NCI-H1105 (cell line): ENCODE measurements around the gene BAIAP2L2.
A peak's percentile ranks its signal among the peaks of the same experiment; 100 is the strongest.
"Not testable (repeated sequence)": the region's sequence is repeated elsewhere in the genome, so short reads cannot be mapped to it uniquely, and the experiment has no call there.

Experiments
- DNase-seq: peaks from one replicate; lab custom pipeline; 2025; lab: John Stamatoyannopoulos, UW

Gene BAIAP2L2

DNA sequence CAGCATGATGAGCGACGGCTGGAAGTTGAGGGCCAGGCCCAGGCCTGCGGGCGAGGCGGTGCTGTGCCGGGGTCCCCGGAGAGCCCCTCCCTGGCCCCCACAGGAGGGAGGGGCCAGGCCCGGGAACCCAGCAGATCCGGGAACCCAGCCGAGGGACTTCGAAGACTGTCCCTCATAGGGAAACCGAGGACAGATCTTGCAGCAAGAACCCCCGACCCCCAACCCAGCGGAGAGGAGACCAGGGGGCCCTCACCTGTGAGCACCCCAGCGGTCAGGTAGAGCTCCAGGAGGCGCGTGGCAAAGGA lies 28.9 kb downstream of the BAIAP2L2 start:
- no peak for DNase-seq

DNA sequence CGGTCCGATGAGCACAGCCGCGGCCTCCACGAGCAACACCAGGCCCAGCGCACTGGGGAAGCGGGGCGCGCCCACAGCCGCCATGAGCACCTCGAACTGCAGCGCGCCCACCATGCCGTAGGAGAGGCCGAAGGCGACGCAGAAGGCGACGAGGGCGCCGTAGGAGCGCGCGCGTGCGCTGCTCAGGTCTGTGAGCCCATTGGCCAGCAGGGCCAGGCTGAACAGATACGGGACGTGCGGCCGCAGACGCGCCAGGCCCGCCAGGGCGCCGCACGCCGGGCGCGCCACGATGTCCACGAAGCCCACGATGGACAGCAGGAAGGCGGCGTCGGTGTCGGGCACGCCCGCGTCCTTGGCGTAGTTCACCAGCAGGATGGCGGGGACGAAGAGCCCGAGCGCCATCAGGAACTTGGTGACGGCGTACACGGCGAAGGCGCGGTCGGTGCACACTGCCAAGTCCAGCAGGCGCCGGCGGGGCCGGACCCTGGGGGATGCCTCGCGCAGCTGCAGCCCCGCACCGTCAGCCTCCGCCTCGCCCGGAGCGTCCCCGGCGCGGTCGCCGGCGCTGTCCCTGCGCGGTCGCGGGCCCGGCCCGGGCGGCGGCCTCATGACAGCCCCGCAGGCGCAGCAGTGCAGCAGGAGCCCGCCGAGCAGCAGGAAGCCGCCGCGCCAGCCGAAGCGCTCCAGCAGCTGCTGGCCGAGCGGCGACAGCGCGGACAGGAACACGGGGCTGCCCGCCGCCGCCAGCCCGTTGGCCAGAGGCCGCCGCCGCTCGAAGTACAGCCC lies 29.4 kb downstream of the BAIAP2L2 start:
- DNase-seq, result peak; percentile 21

DNA sequence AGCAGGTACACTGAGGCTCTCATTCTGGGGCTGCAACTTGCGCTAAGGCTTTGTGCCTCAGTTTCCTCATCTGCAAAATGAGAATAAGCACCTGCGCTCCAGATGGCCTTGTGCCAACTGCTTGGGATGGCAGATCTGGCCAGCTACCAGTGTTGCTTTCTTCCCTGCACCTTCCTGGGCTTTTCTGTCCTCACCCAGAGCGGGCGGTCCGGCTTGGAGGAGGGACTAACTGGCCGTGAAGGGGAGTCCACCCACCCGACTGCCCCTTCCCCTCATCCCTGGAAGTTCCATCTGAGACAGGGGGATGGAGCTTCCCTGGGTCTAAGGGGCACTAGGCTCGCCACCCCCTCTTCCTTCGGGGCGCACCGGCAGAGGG lies 30.0 kb downstream of the BAIAP2L2 start:
- no peak for DNase-seq

DNA sequence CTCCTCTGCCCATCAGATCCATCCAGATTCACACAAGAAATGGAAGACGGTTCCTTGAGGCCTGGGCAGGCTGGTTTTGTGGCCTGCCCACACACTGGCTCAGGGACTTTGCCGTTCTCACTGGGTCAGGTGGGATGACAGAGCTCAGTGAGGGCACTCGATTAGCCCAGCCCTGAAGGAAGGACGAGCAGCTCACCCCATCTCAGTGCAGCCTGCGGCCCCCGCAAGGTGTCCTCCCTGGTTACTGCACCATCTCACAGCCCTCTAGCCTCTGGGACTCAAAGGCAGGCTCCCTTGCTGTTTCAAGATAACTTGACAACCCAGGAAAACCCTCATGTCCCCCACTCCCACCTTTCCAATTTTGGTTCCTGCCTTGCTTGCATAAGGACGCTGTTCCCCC lies 30.7 kb downstream of the BAIAP2L2 start:
- DNase-seq, result no peak

DNA sequence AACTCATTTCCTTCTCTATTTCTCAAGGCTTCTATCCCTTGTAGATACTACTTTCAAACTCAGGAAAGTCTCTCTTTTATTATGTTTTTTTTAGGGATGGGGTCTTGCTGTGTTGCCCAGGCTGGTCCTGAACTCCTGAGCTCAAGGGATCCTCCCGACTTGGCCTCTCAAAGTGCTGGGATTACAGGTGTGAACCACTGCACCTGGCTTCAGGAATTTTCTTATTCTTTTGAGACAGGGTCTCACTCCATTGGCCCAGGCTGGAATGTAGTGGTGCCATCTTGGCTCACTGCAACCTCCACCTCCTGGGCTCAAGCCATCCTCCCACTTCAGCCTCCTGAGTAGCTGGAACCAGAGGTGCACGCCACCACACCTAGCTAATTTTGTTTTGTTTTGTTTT lies 31.3 kb downstream of the BAIAP2L2 start:
- not testable (repeated sequence) for DNase-seq

DNA sequence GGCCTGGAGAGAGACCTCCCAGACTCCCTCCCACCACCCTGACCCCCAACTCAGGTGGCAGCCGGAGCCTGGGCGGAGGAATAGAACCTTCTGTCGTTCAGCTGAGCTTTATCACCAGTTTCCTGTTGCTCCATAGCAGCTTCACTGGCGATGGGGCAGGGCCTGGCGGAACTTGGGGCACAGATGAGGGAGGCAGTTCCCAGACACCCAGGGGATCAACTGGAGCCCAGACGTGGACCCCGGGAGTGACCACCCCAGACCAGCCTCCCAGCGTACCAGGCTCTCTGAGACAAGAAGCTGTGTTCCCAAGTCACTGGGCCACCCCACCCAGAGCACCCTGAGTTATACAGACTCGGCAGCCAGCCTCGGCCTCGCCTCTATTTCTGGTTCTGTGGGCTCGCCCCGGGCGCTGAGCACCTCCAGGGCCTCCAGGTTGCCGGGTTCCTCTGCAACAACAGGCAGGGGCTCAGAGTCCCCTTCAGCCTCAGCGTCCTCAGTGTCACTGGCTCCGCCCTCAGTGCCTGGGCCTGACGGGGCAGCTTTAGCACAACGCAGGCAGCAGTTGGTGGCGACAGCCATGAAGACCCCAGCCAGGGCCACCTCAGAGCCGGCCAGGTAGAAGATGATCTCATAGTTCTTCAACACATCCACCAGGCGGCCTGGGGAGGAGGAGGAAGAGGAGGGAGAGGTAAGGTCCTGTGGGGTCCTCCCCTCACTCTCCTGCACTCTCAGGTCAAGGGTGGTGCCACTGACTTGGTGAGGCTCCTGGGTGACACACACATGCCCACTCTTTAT lies 32.2 kb downstream of the BAIAP2L2 start:
- DNase-seq, result no peak

DNA sequence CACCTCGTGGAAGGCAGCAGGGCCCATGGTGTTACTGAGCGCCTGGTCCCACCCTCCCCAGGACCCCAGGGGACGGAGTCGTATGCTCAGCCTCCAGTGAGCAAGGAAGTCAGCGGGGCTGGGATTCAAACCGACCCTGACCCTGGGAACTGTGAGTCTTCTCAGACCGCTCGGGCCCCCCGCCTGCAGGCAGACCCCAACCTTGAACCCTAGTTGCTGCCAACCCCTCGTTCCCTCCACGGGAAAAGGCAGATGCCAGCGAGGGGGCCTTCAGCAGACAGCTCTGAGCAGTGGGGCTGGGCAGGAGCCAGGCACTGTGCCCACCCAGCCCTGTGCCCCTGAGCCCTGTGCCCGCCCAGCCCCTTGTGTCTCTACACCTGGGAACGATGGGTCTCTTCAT lies 32.9 kb downstream of the BAIAP2L2 start:
- no peak for DNase-seq

DNA sequence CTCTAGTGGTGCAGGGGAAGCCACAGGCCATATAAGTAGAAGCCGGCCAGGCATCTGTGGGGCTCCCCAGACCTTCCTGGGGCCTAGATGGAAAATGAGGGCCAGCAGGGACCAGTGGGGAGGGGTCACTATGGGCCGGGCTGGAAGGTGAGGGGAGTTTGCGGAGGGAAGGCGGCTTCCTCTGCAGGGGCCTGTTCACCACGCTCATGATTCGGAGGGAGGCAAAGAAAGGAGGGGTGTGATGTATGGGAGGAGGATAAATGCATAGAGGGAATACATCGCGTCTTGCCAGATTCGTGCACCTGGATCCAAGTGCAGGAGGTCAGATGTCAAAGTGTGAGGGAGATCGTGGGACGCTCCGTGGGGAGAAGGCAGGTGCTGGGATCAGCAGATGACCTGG lies 33.4 kb downstream of the BAIAP2L2 start:
- DNase-seq, result no peak

DNA sequence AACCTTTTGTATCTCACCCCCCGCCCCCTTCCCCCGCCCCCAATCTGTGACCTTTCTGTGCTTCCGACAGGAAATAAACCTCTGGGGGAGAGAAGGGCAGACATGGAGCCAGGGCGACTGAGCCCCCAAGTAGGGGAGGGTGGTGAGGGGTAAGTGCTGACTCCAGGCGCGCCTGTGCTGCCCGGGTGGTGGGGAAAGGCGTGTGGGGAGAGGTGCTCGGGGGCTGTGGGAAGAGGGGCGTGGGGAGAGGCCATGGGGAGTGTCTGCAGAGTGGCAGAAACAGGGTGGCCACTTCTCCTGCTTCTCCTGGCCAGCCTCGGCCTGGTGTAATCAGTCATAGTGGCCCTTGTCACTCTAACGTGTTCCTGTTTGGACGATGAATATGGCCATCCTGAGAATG lies 34.5 kb downstream of the BAIAP2L2 start:
- no peak for DNase-seq

DNA sequence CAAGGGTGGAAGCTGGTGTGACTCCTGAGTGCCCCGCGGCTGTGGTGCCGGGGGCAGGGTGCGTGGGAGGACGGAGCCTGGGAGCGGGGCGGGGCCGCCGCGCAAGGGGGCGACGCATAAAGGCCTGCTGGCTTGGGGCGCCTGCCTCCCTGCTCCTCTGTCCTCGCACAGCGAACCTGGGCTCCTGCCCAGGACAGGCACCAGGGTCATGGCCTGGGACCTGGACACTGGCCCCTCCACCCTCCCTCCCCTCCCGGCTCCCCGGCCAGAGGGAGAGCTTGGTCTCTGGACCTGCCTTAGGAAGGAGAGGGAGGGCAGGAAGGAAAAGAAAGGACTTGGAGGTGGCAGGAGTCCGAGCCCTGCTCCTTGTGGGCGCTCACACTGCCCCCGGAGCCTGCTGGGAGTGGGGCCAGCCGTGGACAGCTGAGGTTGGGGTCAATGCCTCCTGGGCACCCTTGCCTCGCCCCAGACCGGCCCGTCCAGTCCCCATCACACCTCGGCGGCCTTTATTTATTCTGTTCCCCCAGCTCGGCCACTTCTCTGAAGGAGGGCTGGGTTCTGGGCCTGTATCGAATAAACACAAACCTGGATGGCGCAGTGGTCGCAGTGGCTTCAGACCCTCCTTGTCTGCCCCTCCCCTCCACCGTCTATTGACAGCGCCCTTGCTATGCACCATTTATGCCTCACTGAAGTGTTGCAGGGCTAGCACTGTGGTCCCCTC lies 35.2 kb downstream of the BAIAP2L2 start:
- no peak for DNase-seq

DNA sequence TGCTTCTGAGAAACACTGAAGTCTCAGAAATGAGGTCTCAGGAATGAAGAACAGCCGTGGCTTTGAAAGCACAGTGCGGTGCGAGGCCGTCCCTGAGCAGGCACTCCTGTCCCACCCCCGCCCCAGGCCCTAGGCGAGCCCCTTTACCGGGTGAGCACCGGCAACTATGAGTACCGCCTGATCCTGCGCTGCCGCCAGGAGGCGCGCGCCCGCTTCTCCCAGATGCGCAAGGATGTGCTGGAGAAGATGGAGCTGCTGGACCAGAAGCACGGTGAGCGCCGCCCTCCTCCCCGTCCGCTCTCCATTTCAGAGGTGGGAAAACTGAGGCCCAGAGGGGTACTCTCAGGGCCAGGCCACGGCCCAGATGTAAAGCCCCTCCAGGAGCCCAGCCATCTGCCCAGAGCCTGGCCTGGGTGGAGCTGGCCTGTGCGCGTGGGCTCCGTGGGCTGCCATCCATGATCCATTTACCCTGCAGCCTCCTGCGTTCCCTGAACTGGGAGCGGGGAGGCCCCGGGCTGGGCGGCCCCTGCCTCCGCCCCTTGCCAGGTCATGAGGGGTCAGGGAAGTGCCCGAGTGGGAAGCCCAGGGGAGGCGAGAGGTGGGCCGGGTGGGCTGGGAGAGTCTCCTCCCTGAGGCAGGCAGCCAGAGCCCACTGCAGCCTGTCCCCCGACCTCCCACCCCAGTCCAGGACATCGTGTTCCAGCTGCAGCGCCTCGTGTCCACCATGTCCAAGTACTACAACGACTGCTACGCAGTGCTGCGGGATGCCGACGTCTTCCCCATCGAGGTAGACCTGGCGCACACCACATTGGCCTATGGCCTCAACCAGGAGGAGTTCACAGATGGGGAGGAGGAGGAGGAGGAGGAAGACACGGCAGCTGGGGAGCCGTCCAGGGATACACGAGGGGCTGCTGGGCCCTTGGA lies 36.0 kb downstream of the BAIAP2L2 start:
- DNase-seq, result no peak

DNA sequence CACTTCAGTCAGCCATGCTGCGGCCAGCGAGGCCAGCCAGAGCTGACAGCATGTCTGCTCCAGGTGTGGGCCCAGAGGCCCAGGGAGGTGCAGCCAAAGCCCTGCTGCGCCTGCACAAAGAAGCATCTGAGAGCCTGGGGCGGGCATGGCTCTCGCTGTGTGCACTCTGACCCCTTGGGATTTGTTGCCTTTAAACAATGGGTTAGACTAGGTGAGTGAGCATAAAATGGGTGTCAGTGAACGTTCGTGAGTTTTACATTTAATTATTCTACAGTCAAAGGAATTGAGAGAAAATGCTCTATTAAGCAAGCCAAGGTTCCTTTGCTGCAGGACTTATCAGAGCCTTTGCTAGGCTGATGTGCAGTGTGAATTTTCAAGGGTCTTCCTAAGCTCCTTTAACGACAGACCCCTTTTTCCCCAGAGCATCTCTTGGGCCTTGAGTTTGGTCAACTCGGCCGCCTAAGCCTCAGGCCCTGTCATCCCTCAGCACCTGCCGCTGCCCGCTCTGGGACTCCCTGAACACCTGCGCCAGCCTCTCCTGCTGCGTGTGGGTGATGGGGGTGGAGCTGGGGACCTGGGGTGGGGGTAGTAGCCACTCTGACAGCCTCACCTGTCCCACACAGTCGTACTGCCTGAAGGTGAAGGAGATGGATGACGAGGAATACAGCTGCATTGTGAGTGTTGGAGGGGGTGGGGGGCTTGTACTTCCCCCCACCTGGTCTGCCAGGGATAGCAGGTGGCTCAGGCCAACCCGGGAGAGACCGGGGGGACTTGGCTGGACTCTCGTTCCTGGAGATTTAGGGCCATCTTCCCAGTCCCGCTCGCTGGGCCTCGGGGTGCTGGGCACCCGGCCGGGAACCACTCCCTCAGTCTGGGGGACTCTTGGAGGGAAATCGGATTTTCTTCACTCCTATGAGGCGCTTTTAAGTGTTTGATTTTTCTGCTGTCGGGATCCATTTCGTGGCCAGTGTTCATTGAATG lies 37.0 kb downstream of the BAIAP2L2 start:
- no peak for DNase-seq

DNA sequence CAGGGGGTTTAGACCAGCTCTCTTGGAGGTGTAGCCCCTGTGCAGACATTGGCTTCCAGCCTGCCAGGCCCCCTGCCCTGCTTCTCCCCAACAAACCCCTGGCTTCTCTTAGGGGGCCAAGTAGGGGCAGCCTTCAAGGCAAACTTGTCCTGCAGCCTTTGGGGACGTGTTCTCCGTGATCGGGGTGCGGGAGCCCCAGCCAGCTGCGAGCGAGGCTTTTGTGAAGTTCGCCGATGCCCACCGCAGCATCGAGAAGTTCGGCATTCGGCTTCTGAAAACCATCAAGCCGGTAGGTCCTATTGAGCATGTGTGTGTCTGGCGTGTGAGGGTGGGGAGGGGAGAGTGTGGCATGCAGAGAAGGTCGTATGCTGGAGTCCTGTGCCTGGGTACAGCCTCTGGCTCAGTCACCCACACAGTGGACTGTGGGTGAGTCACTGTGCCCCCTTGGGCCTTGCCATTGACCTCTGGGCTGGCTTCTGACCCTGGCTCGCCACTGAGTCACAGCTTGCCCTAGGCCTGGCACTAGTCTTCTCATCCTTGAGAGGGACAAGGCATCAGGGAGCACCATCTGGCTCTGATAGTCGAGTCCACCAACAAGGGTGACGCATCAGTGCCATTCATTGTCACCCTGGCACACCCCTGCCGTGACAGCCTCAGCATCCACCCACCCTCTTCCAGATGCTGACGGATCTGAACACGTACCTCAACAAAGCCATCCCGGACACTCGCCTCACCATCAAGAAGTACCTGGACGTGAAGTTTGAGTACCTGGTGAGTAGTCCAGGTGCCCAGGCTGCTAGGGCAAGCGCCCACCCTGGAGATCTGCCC lies 37.9 kb downstream of the BAIAP2L2 start:
- DNase-seq, result no peak

DNA sequence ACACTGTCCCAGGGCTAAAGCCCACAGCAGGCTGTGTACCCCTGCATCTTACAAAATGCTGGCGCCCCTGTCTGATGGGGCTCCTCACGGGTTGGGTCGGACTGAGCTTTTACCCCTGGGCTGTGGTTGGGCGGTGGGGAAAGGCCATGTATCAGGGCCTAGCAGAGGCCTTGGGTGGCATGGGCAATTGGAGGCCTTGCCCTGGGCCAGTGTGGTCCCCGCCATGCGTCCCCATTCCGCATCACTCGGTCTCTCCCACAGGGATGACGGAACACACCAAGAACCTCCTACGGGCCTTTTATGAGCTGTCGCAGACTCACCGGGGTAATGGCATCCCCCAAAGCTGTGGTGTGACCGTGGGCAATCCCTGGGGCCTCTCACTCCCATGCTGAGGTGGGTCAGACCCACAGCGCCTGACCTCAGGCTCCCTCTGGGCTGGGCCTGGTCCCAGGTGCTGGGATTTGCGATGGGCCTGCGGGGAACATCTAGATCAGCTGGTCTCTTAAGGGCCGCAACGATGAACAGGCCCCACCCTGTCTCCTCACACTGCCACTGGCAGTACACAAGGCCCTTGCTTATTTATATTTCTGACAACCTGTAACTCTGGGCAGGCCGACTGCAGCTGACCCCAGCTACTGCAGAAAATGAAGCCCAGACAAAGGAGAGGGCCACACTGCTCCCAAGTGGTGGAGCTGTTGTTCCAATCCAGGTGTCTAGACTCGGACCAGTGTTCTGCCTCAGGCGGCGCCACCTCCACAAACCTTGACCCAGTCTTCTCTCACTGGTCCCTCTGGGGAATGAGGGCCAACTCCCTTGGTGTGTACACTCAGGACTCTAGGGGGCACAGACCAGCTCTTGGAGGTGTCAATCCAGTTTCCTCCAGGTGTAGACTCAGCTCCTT lies 38.8 kb downstream of the BAIAP2L2 start:
- DNase-seq, result no peak

DNA sequence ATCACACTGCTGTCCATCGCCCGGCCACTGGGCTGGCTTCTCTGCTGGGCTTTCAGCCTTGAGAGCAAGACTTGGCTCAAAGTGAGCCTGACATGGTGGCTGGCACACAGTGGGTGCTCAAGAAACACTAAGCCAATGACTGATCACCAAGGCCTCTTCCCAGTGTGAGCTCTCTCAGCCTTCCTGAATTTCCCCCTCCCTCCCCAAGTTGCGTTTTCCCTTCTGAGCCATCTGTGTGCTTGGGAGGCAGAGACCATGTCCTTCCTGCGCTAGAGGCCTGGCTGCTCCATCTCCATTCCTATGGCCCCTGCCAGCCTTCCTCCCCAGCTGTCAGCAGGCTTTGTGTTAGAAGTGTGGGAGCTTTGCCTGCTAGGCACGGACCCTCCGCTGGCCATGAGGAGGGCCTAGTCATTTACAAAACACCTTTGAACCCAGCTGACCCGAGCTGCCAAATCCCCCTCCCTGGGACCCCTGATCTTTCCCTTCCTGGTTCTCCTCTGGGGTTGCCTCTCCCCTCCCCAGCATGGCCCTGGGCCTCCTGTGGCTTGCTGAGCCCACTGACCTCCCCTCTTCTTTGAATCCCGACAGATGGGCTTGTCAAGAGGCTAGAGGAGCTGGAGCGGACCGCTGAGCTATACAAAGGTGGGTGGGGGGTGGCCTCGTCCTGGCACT lies 40.1 kb downstream of the BAIAP2L2 start:
- DNase-seq, result no peak

DNA sequence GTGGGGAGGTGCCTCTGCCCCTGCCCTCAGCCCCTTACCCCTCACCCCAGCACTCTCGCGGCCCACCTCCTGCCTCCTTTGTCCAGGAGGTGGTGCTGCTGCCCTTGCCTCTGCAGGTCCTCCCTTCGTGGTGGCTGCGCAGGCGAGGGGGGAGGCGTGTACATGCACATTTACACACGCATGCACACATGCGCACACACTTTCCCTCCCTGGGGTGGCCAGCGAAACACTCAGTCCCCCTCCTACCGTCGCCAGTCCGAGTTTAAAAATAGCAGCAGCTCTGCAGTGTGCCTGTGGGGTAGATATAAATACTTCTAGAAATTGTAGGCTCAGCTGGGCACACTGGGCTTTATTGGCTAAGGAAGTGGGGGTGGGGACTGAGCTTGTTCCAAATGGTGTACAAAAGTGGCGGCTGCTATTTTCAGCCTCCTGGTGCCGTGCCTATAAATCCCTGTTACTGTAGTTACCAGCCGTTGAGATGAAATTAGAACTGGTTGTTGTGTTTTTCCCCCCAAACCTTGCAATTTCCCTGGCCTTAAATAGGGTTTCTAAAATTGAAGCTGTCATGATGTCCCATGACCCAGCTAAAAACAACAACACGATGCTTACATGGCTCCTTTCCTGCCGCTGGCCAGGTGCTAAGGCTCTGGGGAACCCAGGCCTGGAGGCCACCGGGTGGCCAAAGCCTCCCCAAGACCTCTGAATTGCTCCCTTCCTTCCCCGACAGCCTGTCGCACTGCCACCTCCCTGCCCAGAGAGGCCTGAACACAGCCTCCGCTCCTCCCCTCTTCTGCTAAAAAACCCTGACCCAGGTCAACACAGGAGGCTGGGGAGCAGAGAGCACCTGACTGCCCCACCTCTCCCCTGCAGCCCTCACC lies 40.9 kb downstream of the BAIAP2L2 start:
- no peak for DNase-seq
